Coronary artery (tissue), 2 donors: ENCODE data around the gene VSTM2B.

ENCODE experiments used
- DNase-seq: peaks from one replicate; pipeline ENCODE4 v3.0.0-alpha.2; 2017; ENCODE audit warnings: low spot score
- H3K27ac ChIP-seq, 2 donors: fragments of 200-600 bp; sonication (generic); one replicate each; pipeline ENCODE4 v1.5.1; 2016 to 2019
- H3K4me3 ChIP-seq: fragments of 200-600 bp; sonication (generic); 2 replicates; pipeline ENCODE4 v1.5.1; 2016; ENCODE audit warnings: mild to moderate bottlenecking, moderate library complexity
- CTCF ChIP-seq: fragments of 200-600 bp; sonication (generic); IDR thresholded peaks from one replicate; pipeline ENCODE4 v1.5.1; 2019; ENCODE audit warnings: antibody characterized with exemption

The VSTM2B gene

DNA sequence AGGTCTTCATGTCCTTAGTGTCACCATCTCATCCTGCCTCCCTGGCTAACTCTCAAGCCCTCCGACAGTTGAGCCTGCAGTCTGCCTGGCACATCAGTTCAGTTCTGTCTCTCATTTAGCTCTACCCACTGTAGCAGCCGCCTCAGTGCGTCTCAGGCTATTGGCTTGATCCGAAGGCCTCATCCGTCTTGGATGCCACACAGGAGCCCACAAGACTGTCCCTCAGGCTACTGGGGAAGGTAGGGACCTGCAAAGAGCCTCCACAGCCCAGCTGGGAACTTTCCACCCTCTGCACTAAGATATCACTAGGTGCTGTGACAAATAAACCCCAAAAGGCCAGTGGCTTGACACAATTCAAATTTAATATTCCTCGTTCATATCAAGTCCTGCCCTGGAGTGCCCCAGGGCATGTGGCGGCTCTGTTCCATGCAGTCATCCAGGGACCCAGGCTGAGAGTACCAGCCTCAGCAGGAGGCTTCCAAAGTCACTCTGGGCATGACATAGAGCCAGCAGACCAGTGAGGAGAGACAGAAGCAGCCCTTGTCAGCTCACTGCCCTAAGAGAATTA is 5.7 kb downstream of the VSTM2B start:
- no peak for DNase-seq
- Histone ChIP-seq H3K4me3 (no peak overlapping the region), H3K27ac (no peak overlapping the region)
- no peak for TF ChIP-seq CTCF

GRCh38 chr19:29532097-29532496 is 6.3 kb downstream of the VSTM2B start:
- Histone ChIP-seq H3K27ac (no peak overlapping the region), H3K4me3 (no peak overlapping the region)
- no peak for TF ChIP-seq CTCF
- DNase-seq, result no peak

DNA sequence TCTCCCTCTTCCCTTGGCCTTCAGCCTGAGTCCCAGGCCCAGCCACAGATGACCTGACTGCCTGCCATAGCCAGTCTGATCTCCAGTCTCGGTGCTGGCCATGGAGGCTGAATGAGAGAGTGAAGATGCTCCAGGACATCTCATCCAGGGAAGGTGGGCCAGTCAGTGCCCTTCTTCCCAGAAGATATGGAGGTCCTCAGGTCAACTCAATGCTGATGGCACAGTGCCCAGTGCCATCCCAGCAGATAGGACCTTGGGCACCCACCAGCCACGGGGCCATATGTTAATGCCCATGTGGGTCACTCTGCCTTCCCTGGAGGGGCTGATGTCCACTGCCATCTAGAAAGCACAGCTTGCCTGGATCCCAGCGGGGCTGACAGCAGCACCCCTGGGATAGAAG is 7.2 kb downstream of the VSTM2B start:
- no peak overlapping the region for H3K27ac ChIP-seq
- no peak for TF ChIP-seq CTCF
- H3K4me3 ChIP-seq, result no peak overlapping the region
- DNase-seq, result no peak

GRCh38 chr19:29533578-29534544 is 8.1 kb downstream of the VSTM2B start:
- no peak for DNase-seq
- TF ChIP-seq CTCF, result no peak
- Histone ChIP-seq H3K4me3 (no peak overlapping the region), H3K27ac (no peak overlapping the region)

DNA sequence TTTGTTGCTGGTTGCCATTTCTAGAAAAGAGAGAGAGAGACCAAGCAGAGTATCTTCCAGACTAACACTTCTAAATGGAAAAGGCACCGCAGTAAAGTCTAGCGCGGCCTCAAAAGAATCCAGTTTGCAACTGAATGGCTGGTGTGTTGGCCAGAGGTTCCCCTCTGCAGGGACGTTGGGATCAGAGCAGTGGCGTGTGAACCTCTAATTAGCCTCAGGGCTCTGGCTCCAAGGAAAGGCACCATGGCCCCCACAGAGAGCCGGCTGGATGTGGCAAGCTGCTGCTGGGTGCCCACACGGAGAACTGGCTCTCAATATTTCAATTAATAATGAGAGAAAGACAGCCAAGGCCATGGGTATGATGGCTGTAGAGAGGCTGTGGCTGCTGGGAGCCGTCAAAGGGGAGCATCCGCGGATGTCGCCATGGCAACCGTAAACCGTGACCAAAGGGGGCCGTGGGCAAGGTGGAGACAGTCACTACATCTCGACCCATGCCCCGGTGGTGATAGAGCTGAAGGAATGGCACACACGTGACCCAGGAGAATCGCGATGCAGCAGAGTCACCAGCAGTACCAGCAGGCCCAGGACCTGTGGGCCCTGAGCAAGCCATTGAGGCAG is 9.5 kb downstream of the VSTM2B start:
- no peak for DNase-seq
- no peak for TF ChIP-seq CTCF
- H3K4me3 ChIP-seq, result no peak overlapping the region
- H3K27ac ChIP-seq, result no peak overlapping the region

DNA sequence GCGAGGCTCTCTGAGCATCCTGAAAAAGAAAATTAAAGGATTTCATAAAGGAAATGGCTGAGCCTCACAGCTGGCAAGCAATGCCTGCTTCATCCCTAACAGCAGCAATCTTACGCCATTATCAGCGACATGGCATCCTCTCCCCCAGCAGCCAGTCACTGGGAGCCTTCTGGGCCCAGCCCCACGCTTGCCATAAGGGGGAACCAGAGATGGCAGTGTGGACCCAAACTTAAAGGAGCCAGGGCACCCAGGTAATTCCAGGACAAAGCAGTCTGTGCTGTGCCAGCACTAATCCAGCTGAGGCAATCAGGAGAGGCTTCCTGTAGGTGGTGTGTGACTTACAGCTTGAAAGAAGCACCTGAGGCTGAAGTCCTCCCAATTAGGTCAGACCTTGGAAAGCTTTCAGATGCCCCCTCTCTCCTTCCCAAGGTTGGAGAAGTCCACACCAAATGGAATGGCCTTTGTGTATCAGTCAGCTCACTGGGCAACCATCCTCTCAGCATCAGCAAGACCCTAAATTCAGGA is 10.3 kb downstream of the VSTM2B start:
- Histone ChIP-seq H3K4me3 (no peak overlapping the region), H3K27ac (no peak overlapping the region)
- TF ChIP-seq CTCF, result no peak
- DNase-seq, result no peak
